NCI-H187 treated with DMSO at 0.1 percent for 48 hours (cell line): ENCODE measurements around the gene DPP4.
"Not testable (repeated sequence)": the region's sequence is repeated elsewhere in the genome, so short reads cannot be mapped to it uniquely, and the experiment has no call there.

ENCODE experiments used
- DNase-seq: peaks from one replicate; lab custom pipeline; 2025; lab: John Stamatoyannopoulos, UW

Gene DPP4

DNA sequence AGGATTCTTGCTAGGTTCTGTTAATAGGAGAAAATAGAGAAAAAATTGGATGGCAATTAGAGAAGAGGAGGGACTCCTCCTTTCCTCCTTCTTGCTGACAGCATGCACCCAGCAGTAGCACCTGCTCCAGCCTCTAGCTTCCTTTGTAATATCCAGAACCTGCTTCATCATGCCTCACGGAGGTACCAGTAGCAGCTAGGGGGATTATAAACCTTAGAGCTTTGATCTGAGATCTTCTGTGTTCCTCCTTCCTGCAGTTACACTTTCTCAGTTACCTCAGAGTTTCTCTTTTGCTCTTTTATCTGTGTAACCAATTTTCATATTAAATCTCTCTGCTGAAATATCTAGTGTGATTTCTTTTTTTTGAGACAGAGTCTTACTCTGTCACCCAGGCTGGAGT lies 16.6 kb downstream of the DPP4 start:
- no peak for DNase-seq

DNA sequence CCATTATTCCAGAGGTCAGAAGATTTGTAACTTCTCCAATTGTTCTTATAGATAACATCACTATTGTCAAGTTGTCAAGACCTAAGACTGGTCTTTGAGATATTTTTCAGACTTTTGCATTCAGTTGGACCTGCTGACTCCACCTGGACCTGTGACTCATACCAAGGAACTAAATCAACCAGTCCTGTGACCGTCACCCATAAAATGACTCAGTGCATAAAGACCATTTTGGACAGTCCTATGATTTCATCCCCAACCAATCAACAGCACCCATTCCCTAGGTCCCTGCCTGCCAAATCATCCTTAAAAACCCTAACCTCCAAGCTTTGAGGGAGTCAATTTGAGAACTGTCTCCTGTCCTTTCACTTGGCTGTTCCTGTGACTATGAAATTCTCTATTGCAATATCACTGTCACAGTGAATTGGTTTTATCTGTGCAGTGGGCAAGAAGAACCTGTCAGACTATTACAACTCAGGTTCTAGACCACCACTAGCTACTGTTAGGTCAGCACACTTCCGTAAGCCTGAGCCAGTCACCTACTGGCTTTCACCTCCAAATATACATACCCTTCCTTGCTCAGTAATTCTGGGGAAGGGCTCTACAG lies 17.1 kb downstream of the DPP4 start:
- no peak for DNase-seq

DNA sequence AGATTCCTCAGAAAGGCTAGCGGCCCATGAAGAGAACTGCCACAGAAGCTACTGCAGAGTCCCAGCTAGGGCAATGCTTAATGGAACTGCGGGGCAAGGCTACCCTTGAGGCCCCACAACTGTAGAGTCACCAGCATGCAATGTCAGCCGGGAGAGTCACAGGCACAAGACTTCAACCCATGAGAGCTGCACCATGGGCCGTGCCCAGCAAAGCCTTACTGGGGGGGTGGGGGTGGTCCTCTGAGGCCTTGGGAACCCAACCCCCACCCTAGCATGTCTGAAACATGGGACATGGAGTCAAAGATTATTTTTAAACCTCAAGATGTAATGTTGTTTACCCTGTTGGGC lies 20.2 kb downstream of the DPP4 start:
- no peak for DNase-seq

DNA sequence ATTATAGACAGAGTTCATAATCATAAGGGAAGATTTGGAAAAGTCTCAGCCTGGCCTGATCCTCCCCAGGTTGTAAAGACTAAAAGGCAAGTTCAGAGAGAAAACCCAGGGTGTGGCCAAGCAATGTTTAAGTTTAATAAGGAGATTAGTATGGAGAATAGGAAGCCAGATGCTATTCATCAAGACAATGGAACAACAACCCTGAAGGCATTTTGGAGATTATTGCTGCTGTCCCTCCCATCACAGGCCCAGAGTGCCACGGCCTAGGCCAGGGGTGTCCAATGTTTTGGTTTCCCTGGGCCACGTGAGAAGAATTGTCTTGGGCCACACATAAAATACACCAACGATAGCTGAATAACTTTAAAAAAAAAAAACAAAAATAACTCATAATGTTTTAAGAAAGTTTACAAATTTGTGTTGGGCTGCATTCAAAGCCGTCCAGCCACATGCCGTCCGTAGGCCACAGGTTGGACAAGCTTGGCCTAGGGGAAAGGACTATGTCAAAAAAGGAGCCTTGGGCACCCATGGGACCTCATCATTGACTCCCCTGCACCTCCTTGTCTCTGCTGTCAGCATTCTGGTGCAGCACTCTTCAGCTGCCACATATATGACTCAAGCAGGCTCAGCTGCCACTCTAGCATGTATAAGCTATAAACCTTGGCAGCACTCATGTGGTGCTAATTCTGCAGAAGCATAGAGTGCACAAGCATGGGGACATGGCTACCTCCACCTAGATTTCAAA lies 20.8 kb downstream of the DPP4 start:
- no peak for DNase-seq

DNA sequence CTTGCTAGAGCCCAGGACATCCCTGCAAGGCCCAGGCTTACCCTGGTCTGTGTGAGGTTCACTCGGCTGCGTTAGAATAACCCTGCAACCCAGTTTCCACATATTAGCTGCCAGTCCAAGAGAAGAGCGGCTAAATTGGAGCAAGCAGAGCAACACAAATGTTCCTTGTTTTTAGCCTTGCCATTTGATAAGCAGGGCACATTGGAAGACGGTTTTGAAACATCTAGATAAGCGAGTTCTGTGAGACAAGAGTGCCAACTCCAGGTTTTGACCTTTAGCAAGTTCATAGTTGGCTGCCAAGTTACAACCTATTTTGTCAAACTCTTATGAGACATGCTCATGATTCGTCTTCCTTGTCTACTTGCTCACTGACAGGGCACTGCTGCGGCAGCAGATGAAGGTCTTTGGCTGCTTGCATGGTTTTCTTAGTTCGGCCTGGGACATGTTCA lies 23.5 kb downstream of the DPP4 start:
- no peak for DNase-seq

DNA sequence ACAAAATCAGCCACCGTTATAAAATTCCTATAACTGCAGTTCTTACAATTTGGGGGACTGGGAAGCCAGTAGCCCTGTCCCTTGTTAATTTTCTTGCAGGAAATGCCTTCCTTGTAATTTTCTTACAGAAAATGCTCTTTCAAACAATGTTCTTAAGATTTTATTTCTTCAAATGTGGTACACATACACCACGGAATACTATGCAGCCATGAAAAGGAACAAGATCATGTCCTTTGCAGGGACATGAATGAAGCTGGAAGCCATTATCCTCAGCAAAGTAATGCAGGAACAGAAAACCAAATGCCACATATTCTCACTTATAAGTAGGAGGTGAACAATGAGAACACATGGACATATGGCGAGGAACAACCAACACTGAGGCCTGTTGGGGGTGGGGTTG lies 24.9 kb downstream of the DPP4 start:
- DNase-seq: not testable (repeated sequence)

DNA sequence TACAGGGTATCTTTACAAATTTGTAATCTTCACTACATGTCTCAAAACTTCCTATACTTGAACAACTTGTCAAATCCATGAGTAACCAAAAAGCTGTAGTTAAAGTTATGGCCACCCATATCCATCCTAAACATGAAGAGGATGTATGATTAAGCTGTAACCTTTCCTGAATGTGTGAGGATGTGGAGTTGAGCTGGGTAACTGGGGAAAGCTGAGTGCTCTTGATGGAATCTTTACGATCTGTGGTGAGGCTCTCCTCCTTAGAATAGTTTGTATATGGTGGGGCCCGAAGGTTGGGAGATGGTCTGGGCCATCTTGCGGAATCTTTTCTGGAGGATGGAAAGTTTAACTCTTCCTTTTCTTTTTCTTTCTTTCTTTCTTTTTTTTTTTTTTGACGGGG lies 29.4 kb downstream of the DPP4 start:
- DNase-seq: no peak

DNA sequence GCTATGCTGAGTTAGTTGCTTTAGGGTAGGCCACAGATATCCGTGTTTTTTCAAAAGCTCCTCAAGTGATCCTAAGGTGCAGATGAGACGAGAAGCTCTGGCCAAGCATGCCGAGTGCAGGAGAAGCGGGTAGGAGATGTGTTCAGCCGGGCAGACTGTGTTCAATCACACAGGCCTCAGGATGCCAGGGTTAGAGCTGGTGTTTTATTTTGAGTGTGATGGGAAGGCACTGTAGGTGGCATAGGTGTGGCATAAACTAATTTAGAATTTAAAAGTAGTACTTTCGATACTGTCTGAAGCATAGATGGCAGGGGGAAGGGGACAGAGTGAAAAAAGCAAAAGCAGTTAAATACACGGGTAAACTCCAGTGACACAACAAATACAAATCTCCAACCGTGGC lies 30.9 kb downstream of the DPP4 start:
- no peak for DNase-seq

DNA sequence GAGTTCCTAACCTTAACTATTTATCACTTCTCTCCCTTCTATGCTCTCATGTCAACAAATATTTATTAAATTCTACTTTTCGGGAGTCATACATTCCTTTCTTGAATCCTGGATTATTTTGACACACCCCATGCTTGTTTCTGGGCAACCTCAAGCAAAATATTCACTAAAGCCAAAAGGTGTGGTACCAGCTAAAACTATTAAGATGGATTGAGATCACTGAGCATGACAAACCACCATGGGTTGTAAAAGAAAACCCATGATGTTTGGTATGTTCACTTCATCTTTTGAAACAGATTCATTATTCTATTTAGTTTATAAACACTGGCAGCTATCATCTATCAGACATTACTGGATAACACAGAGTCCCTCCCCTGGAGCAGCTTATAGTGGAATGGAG lies 32.5 kb downstream of the DPP4 start:
- DNase-seq: no peak

DNA sequence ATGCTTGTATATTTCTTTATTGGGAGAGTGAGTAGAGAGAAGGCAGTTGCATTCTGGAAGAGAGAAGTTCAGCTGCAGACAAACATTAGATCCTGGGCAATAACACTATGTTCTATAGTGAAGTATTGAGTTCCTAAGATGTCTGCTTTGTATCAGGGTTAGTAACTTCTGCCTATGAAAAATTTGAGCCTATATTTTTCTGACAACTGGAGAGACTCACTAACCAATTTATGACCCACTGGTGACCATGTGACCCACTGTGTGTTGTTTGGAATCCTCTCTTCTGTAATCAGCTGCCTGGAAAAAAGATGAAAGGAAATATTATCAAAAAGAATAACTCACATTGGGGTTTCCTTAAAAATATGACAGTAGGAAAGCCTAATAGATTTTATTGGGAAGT lies 35.3 kb downstream of the DPP4 start:
- no peak for DNase-seq

DNA sequence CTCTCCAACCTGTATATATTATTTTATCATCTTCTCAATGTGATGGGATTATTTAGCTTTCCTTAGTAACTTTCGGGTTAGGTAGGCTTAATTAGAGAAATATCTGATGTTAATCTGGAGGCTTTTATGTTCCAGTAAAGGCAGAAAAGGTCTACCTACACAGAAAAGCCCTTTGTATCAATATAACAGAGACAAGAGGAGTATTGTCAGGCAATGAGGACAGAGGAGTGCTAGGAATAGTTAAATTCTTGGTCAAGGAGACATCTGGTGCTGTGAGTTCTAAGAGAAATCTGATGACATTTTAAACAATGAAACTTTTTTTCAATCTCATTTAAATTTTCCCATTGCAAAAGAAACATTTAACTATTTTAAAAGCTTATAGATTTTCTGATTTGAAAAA lies 36.1 kb downstream of the DPP4 start:
- DNase-seq: no peak

DNA sequence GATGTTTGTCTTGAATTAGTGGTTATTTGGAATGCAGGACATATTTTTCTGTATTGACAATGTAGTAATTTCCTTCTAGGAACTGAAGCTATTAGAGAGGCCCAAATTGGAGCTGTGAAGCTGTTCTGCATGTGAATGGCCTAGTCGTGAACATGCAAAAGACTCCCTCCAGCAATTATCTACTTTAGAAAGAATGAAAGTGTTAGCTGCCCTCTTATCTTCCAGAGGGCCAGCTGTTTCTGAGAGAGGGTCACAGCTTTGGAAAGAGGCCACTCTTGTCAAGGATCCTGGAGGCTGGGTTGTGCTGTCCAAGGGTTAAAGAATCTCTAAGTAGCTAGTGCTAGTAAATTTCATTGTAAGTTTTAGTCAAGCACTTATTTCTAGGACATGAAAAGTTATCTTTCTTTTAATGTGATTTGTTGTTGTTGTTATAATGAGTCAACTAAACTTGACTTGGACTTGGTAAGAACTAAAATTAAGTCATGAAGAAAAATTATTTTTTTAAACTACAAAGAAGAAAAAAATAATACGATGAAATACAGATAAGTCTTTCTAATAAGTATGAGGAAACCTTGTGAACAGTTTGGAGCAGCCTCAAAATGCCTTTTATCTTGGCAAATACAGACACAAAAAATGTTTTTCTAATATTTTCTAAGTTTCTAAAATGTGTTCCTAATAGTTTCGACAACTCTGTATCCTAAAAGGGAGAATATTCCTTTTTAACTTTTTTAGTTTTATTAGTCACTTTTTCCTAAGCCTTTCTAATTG lies 36.8 kb downstream of the DPP4 start:
- no peak for DNase-seq

DNA sequence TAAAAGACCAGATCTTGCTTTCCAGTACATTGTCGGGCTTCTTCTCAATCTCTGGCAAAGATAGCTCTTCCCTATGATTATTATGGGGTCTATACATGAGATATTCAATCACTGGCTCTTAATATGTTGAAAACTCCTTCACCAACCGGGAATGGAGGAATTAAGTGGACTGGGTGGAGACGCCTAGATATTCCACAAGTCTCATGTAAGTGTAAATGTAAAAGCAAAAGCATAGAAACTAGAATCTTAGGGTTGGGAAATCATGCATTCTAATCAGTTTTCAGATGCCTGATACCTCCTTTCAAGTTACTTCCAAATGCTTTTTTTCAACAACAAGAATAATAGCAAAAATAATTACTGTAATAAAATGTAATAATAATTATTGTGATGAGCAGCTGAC lies 38.0 kb downstream of the DPP4 start:
- DNase-seq: no peak

DNA sequence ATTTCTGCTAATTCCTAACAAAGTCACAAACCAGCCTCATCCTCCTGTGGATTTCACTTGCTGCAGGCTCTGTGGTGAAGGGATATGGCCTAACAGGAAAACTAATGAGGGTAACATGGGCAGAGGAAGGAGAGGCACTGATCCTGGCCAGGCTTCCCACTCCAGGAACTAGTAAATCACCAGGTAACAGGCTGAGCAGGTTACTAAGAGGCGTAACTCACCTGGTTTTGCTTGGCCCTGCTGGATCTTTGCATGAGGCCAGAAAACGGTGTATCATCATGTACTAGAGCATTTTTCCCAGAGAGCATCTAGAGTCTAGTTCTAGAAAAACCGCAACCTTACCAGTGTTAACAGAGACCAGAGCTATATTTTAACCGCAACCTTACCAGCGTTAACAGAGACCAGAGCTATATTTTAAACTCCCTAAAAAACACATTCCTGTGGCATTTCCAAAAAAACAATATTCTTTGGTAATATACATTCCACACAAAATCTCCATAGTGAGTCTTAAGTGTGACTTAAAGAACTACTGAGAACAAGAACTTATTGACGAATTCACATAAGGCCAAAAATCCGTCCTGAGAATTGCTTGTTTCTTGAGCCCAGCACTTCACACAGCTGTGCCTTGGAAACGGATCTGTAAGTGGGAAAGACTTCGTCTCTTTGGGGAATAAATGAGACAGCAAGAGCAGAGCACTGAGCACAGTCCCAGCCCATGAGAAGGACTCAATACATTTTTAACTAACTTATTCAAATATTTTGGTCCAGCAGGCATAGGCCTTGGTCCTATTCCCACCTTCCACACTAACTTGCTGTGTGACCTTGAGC lies 43.4 kb downstream of the DPP4 start:
- DNase-seq: no peak

DNA sequence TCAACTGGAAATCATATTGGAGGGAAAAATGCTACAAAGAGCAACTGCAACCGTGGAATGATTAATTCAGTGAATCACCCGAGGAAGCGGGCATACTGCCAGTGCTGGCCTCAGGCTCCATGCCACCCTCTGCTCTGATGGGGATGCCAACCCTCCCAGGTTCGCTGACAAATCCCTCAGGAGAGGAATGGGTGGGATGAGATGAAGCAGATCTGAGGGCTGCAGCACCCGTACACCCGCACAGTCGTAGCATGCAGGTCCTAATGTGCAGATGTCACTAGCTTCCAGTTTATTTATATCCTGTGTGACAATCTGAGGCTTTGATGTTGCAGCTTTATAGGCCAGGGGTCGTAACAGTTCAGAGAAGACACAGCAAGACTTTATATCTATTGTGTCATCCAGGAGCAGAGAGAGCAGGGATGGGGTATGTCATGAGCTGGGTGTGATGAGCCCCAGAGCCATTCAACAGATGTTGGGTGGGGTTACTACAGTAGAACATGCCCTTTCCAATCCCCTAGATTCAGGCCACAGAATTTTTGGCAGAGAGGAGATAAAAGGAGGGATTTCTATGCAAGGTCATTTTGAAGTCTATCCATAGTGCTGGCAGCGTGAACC lies 44.6 kb downstream of the DPP4 start:
- DNase-seq: no peak

DNA sequence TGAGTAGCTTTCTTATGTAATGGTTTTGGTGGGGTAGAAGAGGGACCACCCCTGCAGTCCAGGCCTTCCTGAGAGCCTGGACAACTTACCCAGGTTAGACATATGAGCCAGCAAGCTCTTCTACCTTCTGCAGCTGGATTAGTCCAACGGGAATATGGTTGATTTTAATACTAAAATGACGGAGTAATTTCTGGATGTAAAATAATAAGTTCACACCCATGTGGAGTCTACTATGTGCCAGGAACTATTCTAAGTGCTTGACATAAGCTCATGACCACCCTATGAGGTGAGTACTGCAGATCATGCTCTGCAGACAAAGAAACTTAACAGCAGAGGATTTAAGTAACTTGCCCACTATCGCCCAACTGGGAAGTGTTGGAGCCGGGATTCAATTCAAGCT lies 45.5 kb downstream of the DPP4 start:
- DNase-seq: no peak

DNA sequence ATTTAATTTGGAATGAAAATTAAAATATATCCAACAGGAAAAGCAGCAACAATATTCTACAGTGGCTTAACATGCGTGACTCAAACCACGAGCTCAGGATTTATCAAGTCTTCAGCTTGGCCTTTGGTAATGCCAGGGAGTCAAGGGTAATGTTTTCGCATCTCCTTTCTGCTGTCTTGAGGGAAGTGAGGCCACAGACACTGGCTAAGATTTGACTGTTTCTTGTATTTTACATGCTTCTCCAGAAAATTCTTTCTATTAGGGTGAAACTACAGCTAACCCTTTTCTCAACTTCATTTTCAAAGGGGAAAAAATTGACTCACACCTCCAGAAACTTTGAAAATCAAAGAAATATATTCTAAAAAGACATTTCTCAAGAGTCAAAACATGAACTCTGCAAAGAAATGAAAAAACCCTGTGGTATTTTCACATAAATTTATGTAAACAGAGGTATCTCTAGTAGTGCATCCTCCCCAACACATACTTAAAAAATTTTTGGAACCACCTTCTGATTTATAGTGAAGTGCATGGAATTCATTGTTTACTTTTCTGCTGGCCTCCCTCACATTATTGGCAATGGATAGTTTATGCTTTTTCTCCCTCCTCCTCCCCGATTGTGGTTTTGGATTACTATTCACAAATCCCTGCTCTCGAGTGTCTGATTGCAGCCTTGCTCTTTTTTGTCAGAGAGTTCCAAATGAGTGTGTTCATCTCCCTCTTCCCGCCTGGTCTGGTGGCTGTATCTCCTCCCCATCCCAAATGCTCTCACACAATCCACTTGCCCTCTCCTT lies 48.7 kb downstream of the DPP4 start:
- no peak for DNase-seq

DNA sequence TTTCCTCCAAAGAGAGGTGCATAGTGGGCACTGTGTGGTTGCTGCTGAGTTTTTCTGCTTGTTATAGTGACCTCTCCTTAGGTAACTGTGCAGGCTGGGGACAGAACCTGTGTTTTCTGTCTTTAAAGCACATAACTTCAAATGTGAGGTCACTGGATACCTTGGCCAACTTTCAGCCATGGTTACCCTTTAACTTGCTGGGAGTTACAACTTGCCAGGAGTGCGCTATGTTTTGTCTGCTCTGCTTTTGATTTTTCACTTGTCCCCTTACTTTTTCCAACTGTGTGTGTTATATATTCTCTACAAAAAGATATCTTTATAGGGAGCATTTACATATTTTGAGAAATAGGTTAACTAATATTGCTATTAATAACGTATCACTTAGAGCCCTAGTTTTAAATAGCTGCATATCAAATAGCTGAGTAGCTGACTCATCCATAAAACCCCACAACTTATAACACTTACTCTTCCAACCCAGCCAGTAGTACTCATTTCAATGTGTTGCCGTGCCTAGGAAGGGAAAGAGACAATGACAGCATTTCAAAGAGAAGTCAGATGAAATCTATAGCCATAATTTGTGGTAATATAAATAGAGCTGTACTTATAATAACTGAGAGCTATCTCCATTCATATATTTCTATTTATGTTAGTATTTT lies 51.6 kb downstream of the DPP4 start:
- DNase-seq: no peak

DNA sequence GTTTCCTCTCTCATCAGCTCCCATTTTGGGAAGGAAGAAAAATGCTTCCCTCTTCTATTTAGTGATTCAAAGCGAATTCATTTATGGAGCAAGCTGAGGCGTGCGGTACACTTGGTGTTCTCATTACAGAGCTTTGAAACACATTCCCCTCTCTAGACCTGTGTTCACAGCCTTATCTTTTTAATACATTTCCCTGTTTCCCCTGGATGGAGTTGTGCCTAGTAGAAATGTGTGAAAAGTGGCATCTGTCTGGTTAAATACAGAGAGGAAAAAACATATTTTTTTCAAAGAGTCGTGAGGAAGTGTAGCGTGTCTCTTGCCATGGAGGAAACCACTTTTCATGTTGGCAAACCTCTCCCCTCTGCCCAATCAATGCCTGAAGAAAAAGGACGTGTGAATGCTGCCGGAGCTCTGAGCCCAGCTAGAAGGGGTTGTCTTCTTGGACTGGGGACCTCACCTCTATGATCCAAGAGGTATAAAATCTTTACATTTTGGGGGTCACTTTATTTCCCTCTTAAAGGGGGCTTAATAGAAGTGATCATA lies 52.4 kb downstream of the DPP4 start:
- DNase-seq: no peak

DNA sequence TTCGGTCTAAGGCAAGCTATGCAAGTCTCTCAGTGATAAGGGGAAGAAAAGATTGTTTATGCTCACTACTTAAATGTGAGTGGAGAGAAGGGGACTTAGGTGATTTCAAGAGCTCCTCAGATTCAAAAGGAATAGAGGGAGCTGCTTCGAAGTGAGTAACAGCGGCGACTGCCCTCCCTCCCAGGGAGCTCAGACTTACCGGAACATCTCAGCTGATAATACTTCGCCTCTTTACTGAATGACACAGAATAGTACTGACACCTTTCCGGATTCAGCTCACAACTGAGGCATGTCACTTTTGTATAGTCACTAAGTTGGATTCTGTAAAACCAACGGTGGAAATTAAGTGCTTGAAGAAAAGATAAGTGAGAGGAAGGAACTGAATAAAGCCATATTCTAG lies 55.5 kb downstream of the DPP4 start:
- DNase-seq: no peak
